ENCODE data around the gene NEK7.
"Not testable (repeated sequence)": the region's sequence is repeated elsewhere in the genome, so short reads cannot be mapped to it uniquely, and the experiment has no call there.

Gene NEK7

DNA sequence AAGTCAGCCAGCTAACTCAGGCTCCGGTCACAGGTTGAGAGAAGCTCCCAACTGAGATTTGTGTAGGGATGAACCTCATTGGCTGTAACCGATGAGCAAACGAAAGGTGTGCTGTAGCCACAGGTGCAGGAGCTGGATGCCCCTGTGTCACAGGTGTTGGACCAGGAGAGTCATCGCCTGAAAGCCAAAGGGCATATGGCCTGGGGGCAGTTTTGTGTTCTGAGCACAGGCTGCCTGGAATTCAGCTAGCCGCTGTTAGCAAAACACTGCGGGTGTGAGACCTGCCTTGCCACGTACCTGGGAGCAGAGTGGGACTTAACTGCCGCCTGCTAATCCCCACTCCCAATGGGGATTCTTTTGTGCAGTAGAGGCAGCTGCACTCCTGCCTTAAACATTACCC is 55.3 kb downstream of the NEK7 start:
- POLR2A ChIA-PET, result no interaction called here
- DNase-seq (ENCODE audit: extremely low spot score), result no peak
- TF ChIP-seq FOXK2 (IDR thresholded peaks at IDR 0.05) (no peak), TARDBP (IDR thresholded peaks at IDR 0.05) (no peak), NFRKB (IDR thresholded peaks at IDR 0.05) (no peak)
- CTCF ChIA-PET, result no interaction called here

- TF ChIP-seq SUZ12 (IDR thresholded peaks at IDR 0.05) (no peak), FOXA1 (IDR thresholded peaks at IDR 0.05) (no peak), FOXK2 (IDR thresholded peaks at IDR 0.05) (no peak), CTBP1 (IDR thresholded peaks at IDR 0.05; ENCODE audit: borderline replicate concordance) (no peak), TARDBP (IDR thresholded peaks at IDR 0.05) (no peak), SP1 (IDR thresholded peaks at IDR 0.05) (no peak), FOXM1 (IDR thresholded peaks at IDR 0.05; ENCODE audit: borderline replicate concordance) (no peak)
- TF ChIP-seq, protein P1, sequence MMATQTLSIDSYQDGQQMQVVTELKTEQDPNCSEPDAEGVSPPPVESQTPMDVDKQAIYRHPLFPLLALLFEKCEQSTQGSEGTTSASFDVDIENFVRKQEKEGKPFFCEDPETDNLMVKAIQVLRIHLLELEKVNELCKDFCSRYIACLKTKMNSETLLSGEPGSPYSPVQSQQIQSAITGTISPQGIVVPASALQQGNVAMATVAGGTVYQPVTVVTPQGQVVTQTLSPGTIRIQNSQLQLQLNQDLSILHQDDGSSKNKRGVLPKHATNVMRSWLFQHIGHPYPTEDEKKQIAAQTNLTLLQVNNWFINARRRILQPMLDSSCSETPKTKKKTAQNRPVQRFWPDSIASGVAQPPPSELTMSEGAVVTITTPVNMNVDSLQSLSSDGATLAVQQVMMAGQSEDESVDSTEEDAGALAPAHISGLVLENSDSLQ (IDR thresholded peaks at IDR 0.05), result no peak
- DNase-seq (ENCODE audit: extremely low spot score), result no peak
- ChIA-PET CTCF (no interaction called here), POLR2A (no interaction called here)
These were observed 55.9 kb downstream of the NEK7 start for GRCh38 chr1:198212675-198213074.

DNA sequence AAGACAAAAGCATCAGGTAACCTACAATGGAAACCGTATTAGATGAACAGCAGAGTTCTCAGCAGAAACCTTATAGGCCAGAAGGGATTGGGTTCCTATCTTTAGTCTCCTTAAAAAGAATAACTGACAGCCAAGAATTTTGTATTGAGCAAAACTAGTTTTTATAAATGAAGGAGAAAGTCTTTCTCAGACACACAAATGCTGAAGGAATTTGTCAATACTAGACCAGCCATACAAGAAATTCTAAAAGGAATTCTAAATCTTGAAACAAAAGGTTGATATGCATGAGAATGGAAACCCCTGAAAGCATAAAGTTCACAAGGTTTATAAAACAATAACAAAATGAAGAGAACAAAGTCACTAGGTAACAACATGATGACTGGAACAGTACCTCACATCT is 58.1 kb downstream of the NEK7 start:
- ChIA-PET POLR2A (no interaction called here), CTCF (no interaction called here)
- DNase-seq (ENCODE audit: extremely low spot score), result no peak
- TF ChIP-seq SUZ12 (IDR thresholded peaks at IDR 0.05) (no peak), HDGF (IDR thresholded peaks at IDR 0.05; ENCODE audit: borderline replicate concordance) (no peak), ARNT (IDR thresholded peaks at IDR 0.05) (no peak), L3MBTL2 (conservative IDR thresholded peaks at IDR 0.05) (no peak), ELF4 (IDR thresholded peaks at IDR 0.05) (no peak), BHLHE40 (IDR thresholded peaks at IDR 0.05; ENCODE audit: borderline replicate concordance) (no peak), LEF1 (IDR thresholded peaks at IDR 0.05; ENCODE audit: borderline replicate concordance) (no peak), CTBP1 (IDR thresholded peaks at IDR 0.05; ENCODE audit: borderline replicate concordance) (no peak), SP1 (IDR thresholded peaks at IDR 0.05) (no peak), TARDBP (IDR thresholded peaks at IDR 0.05) (no peak), FOXA1 (IDR thresholded peaks at IDR 0.05) (no peak)

DNA sequence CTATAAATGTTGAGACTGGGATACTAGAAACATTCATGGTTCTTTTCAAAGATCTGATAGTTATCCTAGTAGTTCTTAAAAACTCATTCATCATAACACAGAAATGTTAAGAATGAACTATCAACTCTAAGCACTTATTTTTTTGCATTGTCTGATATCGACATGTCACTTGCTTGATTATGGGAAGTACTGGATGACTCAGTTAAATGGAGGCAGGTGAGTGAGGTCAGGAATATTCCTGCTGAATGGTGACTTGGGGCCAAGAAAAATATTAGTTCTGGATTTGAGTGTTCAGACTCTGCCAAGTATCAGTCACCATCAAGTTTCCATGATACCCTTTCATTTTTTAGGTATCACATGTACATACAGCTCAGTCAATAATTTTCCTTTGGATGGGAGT is 63.6 kb downstream of the NEK7 start:
- DNase-seq (ENCODE audit: extremely low spot score), result no peak
- ChIA-PET CTCF (interaction anchor here (0.6 kb wide), 1 partner anchor 95 kb away, joined by 4 read pairs; no protein-coding TSS in a partner anchor), POLR2A (no interaction called here)
- TF ChIP-seq HDGF (IDR thresholded peaks at IDR 0.05; ENCODE audit: borderline replicate concordance), result no peak
- TF ChIP-seq SP1 (IDR thresholded peaks at IDR 0.05), result no peak
- TF ChIP-seq NFRKB (IDR thresholded peaks at IDR 0.05), result no peak
- TF ChIP-seq SUZ12 (IDR thresholded peaks at IDR 0.05), result no peak
- TF ChIP-seq FOXA1 (IDR thresholded peaks at IDR 0.05), result no peak
- no peak for TF ChIP-seq BHLHE40 (IDR thresholded peaks at IDR 0.05; ENCODE audit: borderline replicate concordance)
- TF ChIP-seq TARDBP (IDR thresholded peaks at IDR 0.05), result no peak
- no peak for TF ChIP-seq LEF1 (IDR thresholded peaks at IDR 0.05; ENCODE audit: borderline replicate concordance)
- no peak for TF ChIP-seq FOXK2 (IDR thresholded peaks at IDR 0.05)
- no peak for TF ChIP-seq CTBP1 (IDR thresholded peaks at IDR 0.05; ENCODE audit: borderline replicate concordance)
- no peak for TF ChIP-seq ARNT (IDR thresholded peaks at IDR 0.05)
- no peak for TF ChIP-seq ELF4 (IDR thresholded peaks at IDR 0.05)

DNA sequence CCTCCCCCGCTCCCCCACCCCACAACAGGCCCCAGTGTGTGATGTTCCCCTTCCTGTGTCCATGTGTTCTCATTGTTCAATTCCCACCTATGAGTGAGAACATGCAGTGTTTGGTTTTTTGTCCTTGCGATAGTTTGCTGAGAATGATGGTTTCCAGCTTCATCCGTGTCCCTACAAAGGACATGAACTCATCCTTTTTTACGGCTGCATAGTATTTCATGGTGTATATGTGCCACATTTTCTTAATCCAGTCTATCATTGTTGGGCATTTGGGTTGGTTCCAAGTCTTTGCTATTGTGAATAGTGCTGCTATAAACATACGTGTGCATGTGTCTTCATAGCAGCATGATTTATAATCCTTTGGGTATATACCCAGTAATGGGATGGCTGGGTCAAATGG is 70.2 kb downstream of the NEK7 start:
- POLR2A ChIA-PET; CTCF ChIA-PET; DNase-seq (ENCODE audit: extremely low spot score): not testable (repeated sequence)

- DNase-seq (ENCODE audit: extremely low spot score); POLR2A ChIA-PET; CTCF ChIA-PET: not testable (repeated sequence)
These were observed 70.7 kb downstream of the NEK7 start for GRCh38 chr1:198227454-198227853.

DNA sequence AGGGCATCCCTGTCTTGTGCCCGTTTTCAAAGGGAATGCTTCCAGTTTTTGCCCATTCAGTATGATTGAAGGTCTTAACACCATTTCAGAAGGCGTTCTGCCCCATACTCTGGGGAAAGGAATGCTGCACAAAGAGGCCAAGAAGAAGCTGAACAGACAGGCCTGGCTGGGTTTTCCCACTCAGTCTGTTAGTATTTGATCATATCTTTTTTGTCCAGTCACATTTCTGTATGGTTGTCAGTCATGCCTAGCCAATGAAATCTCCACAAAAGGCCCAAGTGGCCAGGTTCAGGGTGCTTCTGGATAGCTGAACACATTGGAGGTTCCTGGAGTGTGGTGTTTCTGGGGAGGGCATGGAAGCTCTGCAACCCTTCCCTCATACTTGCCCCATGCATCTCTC is 72.1 kb downstream of the NEK7 start:
- ChIA-PET CTCF (no interaction called here), POLR2A (no interaction called here)
- TF ChIP-seq, protein P1 (IDR thresholded peaks at IDR 0.05), result no peak
- TF ChIP-seq SP1 (IDR thresholded peaks at IDR 0.05), result no peak
- DNase-seq (ENCODE audit: extremely low spot score), result no peak

- CTCF ChIA-PET, result no interaction called here
- POLR2A ChIA-PET, result no interaction called here
- TF ChIP-seq ARNT (IDR thresholded peaks at IDR 0.05), result no peak
- no peak for TF ChIP-seq FOXK2 (IDR thresholded peaks at IDR 0.05)
- no peak for TF ChIP-seq LEF1 (IDR thresholded peaks at IDR 0.05; ENCODE audit: borderline replicate concordance)
- TF ChIP-seq L3MBTL2 (conservative IDR thresholded peaks at IDR 0.05), result no peak
- TF ChIP-seq FOXM1 (IDR thresholded peaks at IDR 0.05; ENCODE audit: borderline replicate concordance), result no peak
- TF ChIP-seq ELF4 (IDR thresholded peaks at IDR 0.05), result no peak
- no peak for TF ChIP-seq SP1 (IDR thresholded peaks at IDR 0.05)
- TF ChIP-seq, protein P1 (IDR thresholded peaks at IDR 0.05), result no peak
- no peak for TF ChIP-seq ZNF384 (IDR thresholded peaks at IDR 0.05)
- TF ChIP-seq TARDBP (IDR thresholded peaks at IDR 0.05), result no peak
- no peak for TF ChIP-seq NFRKB (IDR thresholded peaks at IDR 0.05)
- TF ChIP-seq CTBP1 (IDR thresholded peaks at IDR 0.05; ENCODE audit: borderline replicate concordance), result no peak
- TF ChIP-seq FOXA1 (IDR thresholded peaks at IDR 0.05), result no peak
- TF ChIP-seq HDGF (IDR thresholded peaks at IDR 0.05; ENCODE audit: borderline replicate concordance), result no peak
- TF ChIP-seq BHLHE40 (IDR thresholded peaks at IDR 0.05; ENCODE audit: borderline replicate concordance), result no peak
- no peak for TF ChIP-seq SUZ12 (IDR thresholded peaks at IDR 0.05)
- DNase-seq (ENCODE audit: extremely low spot score), result no peak
These were observed 75.0 kb downstream of the NEK7 start for GRCh38 chr1:198231779-198232178.
